DND-41 (cell line): ENCODE measurements around the gene RPS6KA1.

Source experiments
- CTCF ChIP-seq: IDR thresholded peaks from 2 replicates; pipeline ENCODE4 v1.5.1; 2012; ENCODE audit warnings: borderline replicate concordance, low read length, moderate library complexity, mild to moderate bottlenecking; ENCODE audit not compliant: poor library complexity, severe bottlenecking; ENCODE audit errors: extremely low read depth
- EZH2 ChIP-seq: IDR thresholded peaks from 3 replicates; pipeline ENCODE4 v1.6.1; 2012; ENCODE audit warnings: borderline replicate concordance, low read depth, mild to moderate bottlenecking, moderate library complexity, low read length, inconsistent platforms; ENCODE audit not compliant: severe bottlenecking

- TF ChIP-seq CTCF, result no peak
- TF ChIP-seq EZH2, result no peak
These were observed 48.6 kb downstream of the RPS6KA1 start for GRCh38 chr1:26578167-26578566.
